ENCODE results near the gene ATP1B4. TPM values are rescaled to one million over a fixed set of nuclear protein-coding genes. Genes with fewer than 3 reads are reported as not detected.

ATP1B4 gene
- total and polyA plus RNA-seq, 2 of the 8 experiments (the other 6 are each of a cell fraction or from before 2014, with no cell fraction given) = not detected

DNA sequence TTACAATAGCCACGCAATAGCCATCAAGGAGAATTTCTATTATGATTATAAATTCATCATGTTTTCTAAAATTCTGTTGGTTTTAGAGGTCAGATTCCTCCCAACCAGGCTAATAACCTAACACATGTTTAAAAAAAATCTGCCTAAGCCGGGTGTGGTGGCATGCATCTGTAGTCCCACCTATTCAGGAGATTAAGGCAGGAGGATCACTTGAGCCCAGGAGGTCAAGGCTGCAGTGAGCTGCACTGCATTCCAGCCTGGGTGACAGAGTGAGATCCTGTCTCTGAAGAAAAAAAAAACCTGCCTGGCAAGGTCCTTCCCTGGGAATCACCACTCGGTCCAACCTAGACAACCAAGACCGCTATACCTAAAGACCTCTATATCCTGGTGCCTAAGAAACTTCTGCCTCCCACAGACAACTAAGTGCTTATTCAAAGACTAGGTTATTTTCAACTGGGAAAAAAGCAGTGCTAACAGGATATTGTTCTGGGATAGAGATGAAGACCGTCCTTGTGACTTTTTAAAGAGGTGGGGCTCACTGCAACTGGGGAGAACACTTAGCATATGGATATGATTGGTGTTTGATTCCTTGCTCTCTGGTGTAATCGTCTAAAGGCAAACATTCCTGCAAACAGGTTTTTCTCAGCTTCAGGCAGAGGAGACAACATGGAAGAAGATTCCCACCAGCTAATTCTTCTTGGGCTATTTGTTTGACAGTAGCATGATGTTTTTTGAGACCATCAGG, 18.2 kb downstream of the ATP1B4 start (continued):
- TF ChIP-seq TBP (IDR thresholded peaks at IDR 0.05; ENCODE audit: low read depth, low read length) (no peak), TAF1 (IDR thresholded peaks at IDR 0.05; ENCODE audit: low read depth, low read length) (no peak), RNF2 (IDR thresholded peaks at IDR 0.05; ENCODE audit: borderline replicate concordance, low read depth, low read length, missing control alignments, poor library complexity, severe bottlenecking) (no peak), HDAC2 (IDR thresholded peaks at IDR 0.05; ENCODE audit: borderline replicate concordance in 1 of 2, low read depth in 2 of 2, low read length in 2 of 2) (no peak), BACH1 (IDR thresholded peaks at IDR 0.05; ENCODE audit: low read length) (no peak), NANOG (IDR thresholded peaks at IDR 0.05; ENCODE audit: insufficient read depth, low read depth, low read length, poor library complexity, severe bottlenecking) (no peak), CHD1 (IDR thresholded peaks at IDR 0.05; ENCODE audit: low read depth, low read length) (no peak), RXRA (IDR thresholded peaks at IDR 0.05; ENCODE audit: insufficient read depth, low read depth, low read length) (no peak)
